ENCODE results near the gene RFTN1. TPM values are rescaled to one million over a fixed set of nuclear protein-coding genes. Genes with fewer than 3 reads are reported as not detected.

The RFTN1 gene
- total RNA-seq, 1 donor from 2014 or later = 41.8 TPM

DNA sequence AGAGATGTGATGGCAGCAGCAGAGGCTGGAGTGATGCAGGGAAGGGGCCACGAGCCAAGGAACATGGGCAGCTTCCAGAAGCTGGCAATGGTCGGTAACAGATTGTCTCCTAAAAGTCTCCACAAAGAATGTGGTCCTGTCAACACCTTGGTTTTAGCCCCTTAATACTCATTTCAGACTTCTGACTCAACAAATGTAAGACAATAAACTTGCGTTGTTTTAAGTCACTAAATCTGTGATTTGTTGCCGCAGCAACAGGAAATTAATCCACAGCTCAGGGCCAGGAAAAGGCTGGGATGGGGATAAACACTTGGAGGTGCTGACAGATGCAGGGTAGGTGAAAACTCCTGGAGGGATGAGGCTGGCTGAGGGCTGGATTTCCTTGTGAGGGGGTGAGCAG, 178.6 kb downstream of the RFTN1 start:
- Mint-ChIP-seq H3K36me3 (ENCODE audit: low read depth, unreplicated experiment) (peaks cover 55% of the 10 kb centered on the region), H3K4me3 (ENCODE audit: unreplicated experiment) (peak overlapping the region; percentile 14), H3K4me1 (ENCODE audit: unreplicated experiment) (peaks cover 5% of the 10 kb centered on the region), H3K27ac (ENCODE audit: unreplicated experiment) (no peak overlapping the region), H3K9me3 (ENCODE audit: unreplicated experiment) (peaks cover 14% of the 10 kb centered on the region), H3K27me3 (ENCODE audit: unreplicated experiment) (peaks cover 7% of the 10 kb centered on the region)
- no peak for DNase-seq (ENCODE audit: low spot score)
- TF ChIP-seq, protein P1, sequence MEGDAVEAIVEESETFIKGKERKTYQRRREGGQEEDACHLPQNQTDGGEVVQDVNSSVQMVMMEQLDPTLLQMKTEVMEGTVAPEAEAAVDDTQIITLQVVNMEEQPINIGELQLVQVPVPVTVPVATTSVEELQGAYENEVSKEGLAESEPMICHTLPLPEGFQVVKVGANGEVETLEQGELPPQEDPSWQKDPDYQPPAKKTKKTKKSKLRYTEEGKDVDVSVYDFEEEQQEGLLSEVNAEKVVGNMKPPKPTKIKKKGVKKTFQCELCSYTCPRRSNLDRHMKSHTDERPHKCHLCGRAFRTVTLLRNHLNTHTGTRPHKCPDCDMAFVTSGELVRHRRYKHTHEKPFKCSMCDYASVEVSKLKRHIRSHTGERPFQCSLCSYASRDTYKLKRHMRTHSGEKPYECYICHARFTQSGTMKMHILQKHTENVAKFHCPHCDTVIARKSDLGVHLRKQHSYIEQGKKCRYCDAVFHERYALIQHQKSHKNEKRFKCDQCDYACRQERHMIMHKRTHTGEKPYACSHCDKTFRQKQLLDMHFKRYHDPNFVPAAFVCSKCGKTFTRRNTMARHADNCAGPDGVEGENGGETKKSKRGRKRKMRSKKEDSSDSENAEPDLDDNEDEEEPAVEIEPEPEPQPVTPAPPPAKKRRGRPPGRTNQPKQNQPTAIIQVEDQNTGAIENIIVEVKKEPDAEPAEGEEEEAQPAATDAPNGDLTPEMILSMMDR (IDR thresholded peaks at IDR 0.05; ENCODE audit: unreplicated experiment) = no peak

DNA sequence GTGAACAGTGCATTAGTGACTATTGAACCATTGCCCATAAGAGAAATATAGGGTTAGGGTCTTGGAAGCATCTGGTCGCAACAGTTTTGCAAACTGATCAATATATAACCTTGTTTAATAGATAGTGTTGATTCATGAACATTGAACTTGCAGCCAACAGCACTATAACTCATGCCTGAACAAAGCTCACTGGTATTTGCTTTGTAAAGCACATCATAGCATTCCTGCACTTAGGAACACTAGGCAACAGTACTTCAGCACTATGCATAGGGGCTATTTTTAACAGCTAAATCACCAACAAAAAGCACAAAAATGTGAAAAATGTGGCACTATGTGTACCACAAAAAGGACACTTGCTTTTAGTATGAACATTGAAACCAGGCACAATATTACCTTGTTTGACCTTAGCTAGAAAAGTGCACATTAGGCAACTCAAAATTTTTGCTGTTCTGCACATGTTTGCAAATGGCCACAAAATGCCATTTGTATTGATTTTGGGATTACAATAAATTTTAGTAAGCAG, 180.5 kb downstream of the RFTN1 start:
- DNase-seq (ENCODE audit: low spot score) = no peak
- Mint-ChIP-seq H3K36me3 (ENCODE audit: low read depth, unreplicated experiment) (peaks cover 62% of the 10 kb centered on the region), H3K27ac (ENCODE audit: unreplicated experiment) (no peak overlapping the region), H3K27me3 (ENCODE audit: unreplicated experiment) (peaks cover 5% of the 10 kb centered on the region), H3K4me1 (ENCODE audit: unreplicated experiment) (peaks cover 7% of the 10 kb centered on the region), H3K4me3 (ENCODE audit: unreplicated experiment) (no peak overlapping the region), H3K9me3 (ENCODE audit: unreplicated experiment) (peaks cover 14% of the 10 kb centered on the region)
- TF ChIP-seq, protein P1 (IDR thresholded peaks at IDR 0.05; ENCODE audit: unreplicated experiment) = no peak

DNA sequence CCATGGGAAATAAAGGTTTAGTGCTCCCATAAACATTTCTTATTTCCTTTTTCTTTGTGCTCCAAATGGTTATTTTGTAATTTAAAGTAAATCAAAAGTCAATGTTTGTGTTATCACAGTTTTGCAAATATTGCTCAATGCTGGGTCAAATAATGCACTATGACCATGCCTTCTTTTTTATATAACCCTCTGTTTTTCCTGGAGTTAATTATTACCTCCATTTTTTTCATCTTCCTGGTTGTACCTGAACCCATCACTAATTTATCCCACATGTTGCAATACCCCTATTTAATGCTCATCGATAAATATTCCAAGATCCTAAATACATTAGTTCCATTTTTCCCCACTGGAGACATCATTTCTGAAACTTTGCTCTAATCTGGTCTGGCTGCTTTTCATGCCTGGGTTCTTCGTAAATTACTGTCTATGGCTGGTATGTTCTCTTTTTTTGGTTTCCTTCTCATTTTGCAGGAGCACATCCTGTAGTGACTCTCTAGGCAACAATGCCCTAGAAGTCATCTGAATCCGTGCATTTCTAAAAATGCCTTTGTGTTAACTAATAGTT, 182.1 kb downstream of the RFTN1 start:
- H3K9me3 Mint-ChIP-seq (ENCODE audit: unreplicated experiment) = peaks cover 14% of the 10 kb centered on the region
- H3K4me3 Mint-ChIP-seq (ENCODE audit: unreplicated experiment) = peak overlapping the region; percentile 14
- DNase-seq (ENCODE audit: low spot score) = no peak
- peaks cover 2% of the 10 kb centered on the region for H3K27me3 Mint-ChIP-seq (ENCODE audit: unreplicated experiment)
- peaks cover 60% of the 10 kb centered on the region for H3K36me3 Mint-ChIP-seq (ENCODE audit: low read depth, unreplicated experiment)
- H3K27ac Mint-ChIP-seq (ENCODE audit: unreplicated experiment) = no peak overlapping the region
- TF ChIP-seq, protein P1 (IDR thresholded peaks at IDR 0.05; ENCODE audit: unreplicated experiment) = no peak
- H3K4me1 Mint-ChIP-seq (ENCODE audit: unreplicated experiment) = peaks cover 6% of the 10 kb centered on the region

DNA sequence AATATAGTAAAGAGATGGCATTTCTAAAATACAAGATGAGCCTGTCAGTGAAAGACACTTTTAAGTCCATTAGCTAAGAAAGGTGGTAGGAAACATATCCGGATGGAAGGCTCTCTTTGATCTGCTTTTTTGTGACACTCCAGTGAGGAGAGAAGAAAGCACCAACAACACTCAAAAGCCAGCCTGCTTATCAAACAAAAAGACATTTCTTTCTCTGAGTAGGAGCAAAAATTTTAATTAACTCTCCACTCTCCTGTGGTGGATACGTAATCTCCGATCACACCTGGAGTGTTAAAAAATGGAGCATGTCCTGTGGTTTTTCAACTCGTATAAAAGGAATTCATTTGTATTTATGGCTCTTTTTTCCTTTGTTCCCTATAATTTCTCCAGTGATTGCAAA, 183.1 kb downstream of the RFTN1 start:
- TF ChIP-seq, protein P1 (IDR thresholded peaks at IDR 0.05; ENCODE audit: unreplicated experiment) = no peak
- peaks cover 54% of the 10 kb centered on the region for H3K36me3 Mint-ChIP-seq (ENCODE audit: low read depth, unreplicated experiment)
- peaks cover 2% of the 10 kb centered on the region for H3K27me3 Mint-ChIP-seq (ENCODE audit: unreplicated experiment)
- peak overlapping the region; percentile 18 for H3K4me3 Mint-ChIP-seq (ENCODE audit: unreplicated experiment)
- H3K9me3 Mint-ChIP-seq (ENCODE audit: unreplicated experiment) = peaks cover 14% of the 10 kb centered on the region
- no peak for DNase-seq (ENCODE audit: low spot score)
- no peak overlapping the region for H3K27ac Mint-ChIP-seq (ENCODE audit: unreplicated experiment)
- peaks cover 6% of the 10 kb centered on the region for H3K4me1 Mint-ChIP-seq (ENCODE audit: unreplicated experiment)

DNA sequence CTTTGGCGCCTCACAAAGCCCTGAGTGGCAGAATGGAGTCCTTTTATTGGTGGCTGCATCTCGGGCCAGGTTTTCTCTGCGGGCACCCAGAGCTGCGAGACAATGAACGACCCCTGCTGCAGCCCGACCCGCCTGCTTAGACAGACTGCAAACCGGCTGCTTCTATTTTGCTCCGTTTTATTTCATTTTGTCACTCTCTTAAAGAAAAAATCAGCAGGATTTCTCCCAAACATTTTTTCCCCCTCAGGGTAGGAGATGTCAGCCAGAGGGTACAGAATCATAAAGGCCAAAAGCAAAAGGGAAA, 183.7 kb downstream of the RFTN1 start:
- peaks cover 48% of the 10 kb centered on the region for H3K36me3 Mint-ChIP-seq (ENCODE audit: low read depth, unreplicated experiment)
- peaks cover 2% of the 10 kb centered on the region for H3K27me3 Mint-ChIP-seq (ENCODE audit: unreplicated experiment)
- H3K27ac Mint-ChIP-seq (ENCODE audit: unreplicated experiment) = no peak overlapping the region
- peaks cover 6% of the 10 kb centered on the region for H3K4me1 Mint-ChIP-seq (ENCODE audit: unreplicated experiment)
- TF ChIP-seq, protein P1 (IDR thresholded peaks at IDR 0.05; ENCODE audit: unreplicated experiment) = no peak
- no peak for DNase-seq (ENCODE audit: low spot score)
- peaks cover 14% of the 10 kb centered on the region for H3K9me3 Mint-ChIP-seq (ENCODE audit: unreplicated experiment)
- H3K4me3 Mint-ChIP-seq (ENCODE audit: unreplicated experiment) = no peak overlapping the region
